VCaP (cell line): ENCODE measurements around the gene GOLGA6A.
"Not testable (repeated sequence)": the region's sequence is repeated elsewhere in the genome, so short reads cannot be mapped to it uniquely, and the experiment has no call there.

Experiments used
- H3K27ac ChIP-seq: fragments of 450-650 bp; 2 replicates; pipeline ENCODE4 v1.5.1; 2017
- CTCF ChIP-seq: fragments of 450-650 bp; conservative IDR thresholded peaks from 2 replicates; pipeline ENCODE4 v1.5.1; 2017; ENCODE audit warnings: mild to moderate bottlenecking, moderate library complexity

Gene GOLGA6A

GRCh38 chr15:74122403-74123130, 40.2 kb upstream of the GOLGA6A start:
- no peak for TF ChIP-seq CTCF
- no peak overlapping the region for H3K27ac ChIP-seq

GRCh38 chr15:74121858-74122257, 39.5 kb upstream of the GOLGA6A start:
- TF ChIP-seq CTCF, result no peak
- no peak overlapping the region for H3K27ac ChIP-seq

- no peak overlapping the region for H3K27ac ChIP-seq
These were observed 38.7 kb upstream of the GOLGA6A start for GRCh38 chr15:74121039-74121438.

GRCh38 chr15:74120426-74120825, 38.1 kb upstream of the GOLGA6A start:
- no peak overlapping the region for H3K27ac ChIP-seq
- TF ChIP-seq CTCF, result no peak

More at GRCh38 chr15:74121039-74121438, 38.7 kb upstream of the GOLGA6A start:
- no peak for TF ChIP-seq CTCF

- no peak overlapping the region for H3K27ac ChIP-seq
- TF ChIP-seq CTCF, result no peak
These were observed 27.4 kb upstream of the GOLGA6A start for GRCh38 chr15:74109713-74110112.

- not testable (repeated sequence) for H3K27ac ChIP-seq
- peak; percentile 10; the same call in 1 of the 2 replicates for TF ChIP-seq CTCF
These were observed 26.3 kb upstream of the GOLGA6A start for GRCh38 chr15:74108611-74109010.

- no peak overlapping the region for H3K27ac ChIP-seq
- TF ChIP-seq CTCF, result no peak
These were observed 25.8 kb upstream of the GOLGA6A start for GRCh38 chr15:74108111-74108510.

- not testable (repeated sequence) for H3K27ac ChIP-seq
These were observed 17.8 kb upstream of the GOLGA6A start for GRCh38 chr15:74099963-74100733.

- H3K27ac ChIP-seq, result not testable (repeated sequence)
These were observed 14.6 kb upstream of the GOLGA6A start for GRCh38 chr15:74096753-74097474.

GRCh38 chr15:74095610-74096009, 13.3 kb upstream of the GOLGA6A start:
- not testable (repeated sequence) for H3K27ac ChIP-seq

GRCh38 chr15:74094567-74094966, 12.2 kb upstream of the GOLGA6A start:
- H3K27ac ChIP-seq, result not testable (repeated sequence)
